ENCODE data around the gene PRELP. TPM values are rescaled to one million over a fixed set of nuclear protein-coding genes. Genes with fewer than 3 reads are reported as not detected.

PRELP gene
- total and polyA plus RNA-seq, 7 donors = 0.92 to 133 (median 45.7) TPM

DNA sequence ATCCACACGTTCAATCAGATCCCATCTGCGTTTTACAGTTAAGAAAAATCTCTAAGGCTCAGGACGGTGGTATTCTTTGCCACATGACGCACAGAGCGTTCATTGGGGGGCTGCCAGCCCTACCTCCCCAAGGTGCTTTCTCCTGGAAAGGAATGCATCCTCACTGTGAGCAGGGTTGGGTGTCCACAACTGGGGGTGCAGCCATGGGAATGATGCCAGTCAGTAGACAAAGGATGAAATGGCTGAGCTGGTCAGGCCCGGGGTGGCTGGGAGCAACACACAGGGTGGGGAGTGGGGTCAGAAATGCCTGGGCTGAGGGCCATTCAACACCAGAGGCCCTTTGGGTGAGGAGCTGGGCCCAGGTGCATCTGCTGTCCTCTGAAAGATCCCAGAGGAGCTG is 44.3 kb downstream of the PRELP start:
- intact Hi-C loops (cut with DNase I) = no loop called here
- Histone ChIP-seq H3K36me3 (no peaks in the 10 kb centered on the region), H3K9me3 (no peaks in the 10 kb centered on the region), H3K4me1 (peaks cover 0 to 92% (median 58%) of the 10 kb centered on the region in 4 donors), H3K4me3 (no peak overlapping the region), H3K27ac (peak overlapping the region in 1 of 4 donors; percentile 71), H3K27me3 (no peaks in the 10 kb centered on the region)
- DNase-seq = no peak
- 93 to 95% methylated on average over 6 of the region's 6 CpGs for whole genome bisulfite sequencing, 2 donors
- TF ChIP-seq POLR2AphosphoS5 (IDR thresholded peaks at IDR 0.05) (no peak), POLR2A (IDR thresholded peaks at IDR 0.05) (no peak), EP300 (IDR thresholded peaks at IDR 0.05) (no peak)
- TF ChIP-seq, protein P1, sequence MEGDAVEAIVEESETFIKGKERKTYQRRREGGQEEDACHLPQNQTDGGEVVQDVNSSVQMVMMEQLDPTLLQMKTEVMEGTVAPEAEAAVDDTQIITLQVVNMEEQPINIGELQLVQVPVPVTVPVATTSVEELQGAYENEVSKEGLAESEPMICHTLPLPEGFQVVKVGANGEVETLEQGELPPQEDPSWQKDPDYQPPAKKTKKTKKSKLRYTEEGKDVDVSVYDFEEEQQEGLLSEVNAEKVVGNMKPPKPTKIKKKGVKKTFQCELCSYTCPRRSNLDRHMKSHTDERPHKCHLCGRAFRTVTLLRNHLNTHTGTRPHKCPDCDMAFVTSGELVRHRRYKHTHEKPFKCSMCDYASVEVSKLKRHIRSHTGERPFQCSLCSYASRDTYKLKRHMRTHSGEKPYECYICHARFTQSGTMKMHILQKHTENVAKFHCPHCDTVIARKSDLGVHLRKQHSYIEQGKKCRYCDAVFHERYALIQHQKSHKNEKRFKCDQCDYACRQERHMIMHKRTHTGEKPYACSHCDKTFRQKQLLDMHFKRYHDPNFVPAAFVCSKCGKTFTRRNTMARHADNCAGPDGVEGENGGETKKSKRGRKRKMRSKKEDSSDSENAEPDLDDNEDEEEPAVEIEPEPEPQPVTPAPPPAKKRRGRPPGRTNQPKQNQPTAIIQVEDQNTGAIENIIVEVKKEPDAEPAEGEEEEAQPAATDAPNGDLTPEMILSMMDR (IDR thresholded peaks at IDR 0.05) = no peak

DNA sequence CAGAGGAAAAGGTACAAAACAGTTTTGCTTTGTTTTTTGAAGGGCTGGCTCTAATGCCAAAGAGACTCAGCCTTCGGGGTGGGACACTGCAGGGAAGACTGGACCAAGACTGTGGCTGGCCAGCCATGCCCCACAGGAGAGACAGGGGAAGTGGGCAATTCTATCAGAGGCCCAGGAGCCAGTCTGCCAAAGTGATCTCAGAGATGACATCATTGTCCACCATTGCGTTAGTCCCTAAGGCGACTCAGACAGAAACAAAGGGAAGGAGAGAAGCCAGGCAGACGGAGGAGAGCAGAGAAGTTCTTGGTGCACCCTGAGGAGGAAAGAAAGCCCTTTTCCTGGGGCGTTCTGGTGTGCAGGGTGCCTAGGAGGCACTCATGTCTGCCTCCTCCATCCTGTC is 44.7 kb downstream of the PRELP start:
- H3K27me3 ChIP-seq = no peaks in the 10 kb centered on the region
- no peaks in the 10 kb centered on the region for H3K9me3 ChIP-seq
- H3K4me3 ChIP-seq = no peak overlapping the region
- peak overlapping the region in 2 of 4 donors; percentile 52 to 71 for H3K27ac ChIP-seq
- peaks cover 0 to 93% (median 60%) of the 10 kb centered on the region in 4 donors for H3K4me1 ChIP-seq
- 85 to 88% methylated on average over 5 of the region's 5 CpGs for WGBS, 2 donors
- intact Hi-C loops (cut with DNase I) = no loop called here
- DNase-seq = no peak
- no peaks in the 10 kb centered on the region for H3K36me3 ChIP-seq
- TF ChIP-seq POLR2AphosphoS5 (IDR thresholded peaks at IDR 0.05) (peak in 1 of 4 donors; percentile 14), EP300 (IDR thresholded peaks at IDR 0.05) (no peak)

DNA sequence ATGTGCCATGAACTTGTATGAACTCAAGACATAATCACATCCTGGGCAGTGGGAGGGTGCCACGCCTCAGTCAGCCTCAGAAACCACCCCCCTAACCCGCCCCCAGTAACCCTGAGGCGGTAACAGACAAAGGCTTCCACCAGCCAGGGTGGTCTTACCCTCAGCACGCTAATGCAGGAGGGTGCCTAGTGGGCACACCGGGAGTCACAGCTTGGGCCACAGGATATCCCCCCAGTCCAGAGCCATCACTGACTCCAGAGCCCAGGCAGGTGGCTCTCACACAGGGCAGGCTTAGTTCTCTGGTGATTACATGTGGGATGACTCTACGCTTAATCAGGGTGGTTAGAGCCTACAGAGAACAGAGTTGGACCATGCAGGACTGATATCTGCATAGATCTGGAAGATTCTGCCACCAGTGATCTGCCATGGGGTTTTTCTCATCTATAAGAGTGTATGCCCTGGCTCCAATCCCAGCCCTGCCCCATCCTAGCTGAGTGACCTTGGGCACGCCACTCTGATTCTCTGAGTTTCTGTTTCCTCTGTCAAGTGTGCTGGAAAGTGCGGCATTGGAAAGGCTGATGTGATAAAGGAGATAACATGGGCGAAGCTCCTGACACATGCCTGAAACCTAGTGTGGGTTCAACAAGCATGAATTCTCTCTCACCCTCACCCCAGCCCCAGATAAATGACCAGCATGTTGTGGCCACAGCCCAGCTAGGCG is 45.6 kb downstream of the PRELP start:
- no peak for TF ChIP-seq POLR2A (IDR thresholded peaks at IDR 0.05)
- no peak for TF ChIP-seq EP300 (IDR thresholded peaks at IDR 0.05)
- TF ChIP-seq, protein P1 (IDR thresholded peaks at IDR 0.05) = no peak
- TF ChIP-seq POLR2AphosphoS5 (IDR thresholded peaks at IDR 0.05) = no peak
- no peaks in the 10 kb centered on the region for H3K9me3 ChIP-seq
- H3K4me3 ChIP-seq = no peak overlapping the region
- intact Hi-C loops (cut with DNase I) = no loop called here
- peak overlapping the region in 3 of 4 donors; percentile 16 to 71 (median 52) for H3K27ac ChIP-seq
- 61 to 79% methylated on average over 10 of the region's 10 CpGs for WGBS, 2 donors
- H3K27me3 ChIP-seq = no peaks in the 10 kb centered on the region
- peaks cover 0 to 94% (median 67%) of the 10 kb centered on the region in 4 donors for H3K4me1 ChIP-seq
- H3K36me3 ChIP-seq = no peaks in the 10 kb centered on the region
- no peak for DNase-seq

DNA sequence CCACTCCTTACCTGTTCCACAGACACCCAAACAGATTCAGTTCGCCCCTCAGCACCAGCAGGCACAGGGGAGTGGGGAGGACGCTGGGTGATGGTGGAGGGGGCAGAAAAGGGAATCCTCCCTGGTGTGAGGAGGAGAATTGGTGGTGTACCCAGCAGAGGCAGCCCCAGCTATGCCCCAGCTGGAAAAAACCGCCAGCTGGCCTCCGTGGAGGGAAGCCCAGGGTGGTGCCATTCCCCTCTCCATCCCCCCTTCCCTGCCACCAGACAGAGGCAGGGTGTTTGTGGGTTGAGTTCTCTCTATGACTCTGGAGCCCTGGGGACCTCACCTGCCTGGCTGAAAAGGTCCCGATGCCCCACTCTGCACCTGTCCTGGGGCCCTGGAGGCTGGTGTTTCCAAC is 46.2 kb downstream of the PRELP start:
- Histone ChIP-seq H3K4me3 (no peak overlapping the region), H3K9me3 (no peaks in the 10 kb centered on the region), H3K36me3 (no peaks in the 10 kb centered on the region), H3K4me1 (peaks cover 0 to 95% (median 73%) of the 10 kb centered on the region in 4 donors), H3K27ac (peak overlapping the region in 3 of 4 donors; percentile 16 to 71 (median 52)), H3K27me3 (no peaks in the 10 kb centered on the region)
- intact Hi-C loops (cut with DNase I) = no loop called here
- TF ChIP-seq EP300 (IDR thresholded peaks at IDR 0.05) (no peak), POLR2AphosphoS5 (IDR thresholded peaks at IDR 0.05) (no peak), POLR2A (IDR thresholded peaks at IDR 0.05) (no peak)
- TF ChIP-seq, protein P1 (IDR thresholded peaks at IDR 0.05) = no peak
- WGBS, 2 donors = 82 to 86% methylated on average over 5 of the region's 5 CpGs
- no peak for DNase-seq

DNA sequence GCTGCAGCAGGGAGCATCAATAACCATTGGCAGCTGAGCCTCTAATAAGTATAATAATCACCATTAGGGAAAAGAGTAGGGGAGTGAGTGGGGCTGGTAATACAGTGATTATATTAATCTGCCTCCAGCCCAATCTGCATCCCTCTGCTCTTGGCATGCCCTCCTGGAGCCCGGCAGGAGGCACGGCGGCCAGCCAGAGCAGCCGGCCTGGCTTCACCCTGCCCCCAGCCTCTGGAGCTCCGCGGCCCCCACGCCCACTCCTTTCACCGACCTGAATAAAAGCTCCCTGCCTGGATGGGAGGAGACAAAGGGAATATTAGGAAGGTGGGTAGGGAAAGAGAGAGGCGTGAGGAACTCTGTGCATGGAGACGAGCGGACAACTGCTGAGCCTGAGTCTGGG is 46.6 kb downstream of the PRELP start:
- H3K9me3 ChIP-seq = no peaks in the 10 kb centered on the region
- peak overlapping the region in 3 of 4 donors; percentile 16 to 71 (median 52) for H3K27ac ChIP-seq
- no peaks in the 10 kb centered on the region for H3K36me3 ChIP-seq
- H3K27me3 ChIP-seq = no peaks in the 10 kb centered on the region
- 87 to 90% methylated on average over 11 of the region's 11 CpGs for WGBS, 2 donors
- intact Hi-C loops (cut with DNase I) = no loop called here
- peaks cover 0 to 95% (median 74%) of the 10 kb centered on the region in 4 donors for H3K4me1 ChIP-seq
- H3K4me3 ChIP-seq = no peak overlapping the region
- TF ChIP-seq EP300 (IDR thresholded peaks at IDR 0.05) (no peak), POLR2A (IDR thresholded peaks at IDR 0.05) (no peak), POLR2AphosphoS5 (IDR thresholded peaks at IDR 0.05) (no peak)
- TF ChIP-seq, protein P1 (IDR thresholded peaks at IDR 0.05) = no peak
- DNase-seq = no peak

Measured in sigmoid colon (tissue), 7 donors.